Measurements from ENCODE around the gene KLK2. TPM values are rescaled to one million over a fixed set of nuclear protein-coding genes. Genes with fewer than 3 reads are reported as not detected.

The KLK2 gene
- total RNA-seq, 1 donor from 2014 or later = not detected

GRCh38 chr19:50850738-50851137 is 22.5 kb upstream of the KLK2 start:
- DNase-seq = no peak

GRCh38 chr19:50851620-50852019 is 21.6 kb upstream of the KLK2 start:
- no peak for DNase-seq

GRCh38 chr19:50854636-50855410 is 18.4 kb upstream of the KLK2 start, which contains the start of gene KLK3:
Gene KLK3 (plus strand): TSS chr19:50854915. CDS start chr19:50854956, 41 bp downstream.
- DNase-seq = no peak

GRCh38 chr19:50857366-50857765 is 15.9 kb upstream of the KLK2 start:
- no peak for DNase-seq

GRCh38 chr19:50858886-50859285 is 14.4 kb upstream of the KLK2 start:
- no peak for DNase-seq

DNA sequence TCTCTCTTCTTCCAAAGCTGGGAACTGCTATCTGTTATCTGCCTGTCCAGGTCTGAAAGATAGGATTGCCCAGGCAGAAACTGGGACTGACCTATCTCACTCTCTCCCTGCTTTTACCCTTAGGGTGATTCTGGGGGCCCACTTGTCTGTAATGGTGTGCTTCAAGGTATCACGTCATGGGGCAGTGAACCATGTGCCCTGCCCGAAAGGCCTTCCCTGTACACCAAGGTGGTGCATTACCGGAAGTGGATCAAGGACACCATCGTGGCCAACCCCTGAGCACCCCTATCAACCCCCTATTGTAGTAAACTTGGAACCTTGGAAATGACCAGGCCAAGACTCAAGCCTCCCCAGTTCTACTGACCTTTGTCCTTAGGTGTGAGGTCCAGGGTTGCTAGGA is 13.4 kb upstream of the KLK2 start:
- DNase-seq = no peak

DNA sequence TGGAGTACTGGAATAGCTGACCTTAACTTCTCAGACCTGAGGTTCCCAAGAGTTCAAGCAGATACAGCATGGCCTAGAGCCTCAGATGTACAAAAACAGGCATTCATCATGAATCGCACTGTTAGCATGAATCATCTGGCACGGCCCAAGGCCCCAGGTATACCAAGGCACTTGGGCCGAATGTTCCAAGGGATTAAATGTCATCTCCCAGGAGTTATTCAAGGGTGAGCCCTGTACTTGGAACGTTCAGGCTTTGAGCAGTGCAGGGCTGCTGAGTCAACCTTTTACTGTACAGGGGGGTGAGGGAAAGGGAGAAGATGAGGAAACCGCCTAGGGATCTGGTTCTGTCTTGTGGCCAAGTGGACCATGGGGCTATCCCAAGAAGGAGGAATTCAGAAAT is 12.2 kb upstream of the KLK2 start:
- DNase-seq = no peak

DNA sequence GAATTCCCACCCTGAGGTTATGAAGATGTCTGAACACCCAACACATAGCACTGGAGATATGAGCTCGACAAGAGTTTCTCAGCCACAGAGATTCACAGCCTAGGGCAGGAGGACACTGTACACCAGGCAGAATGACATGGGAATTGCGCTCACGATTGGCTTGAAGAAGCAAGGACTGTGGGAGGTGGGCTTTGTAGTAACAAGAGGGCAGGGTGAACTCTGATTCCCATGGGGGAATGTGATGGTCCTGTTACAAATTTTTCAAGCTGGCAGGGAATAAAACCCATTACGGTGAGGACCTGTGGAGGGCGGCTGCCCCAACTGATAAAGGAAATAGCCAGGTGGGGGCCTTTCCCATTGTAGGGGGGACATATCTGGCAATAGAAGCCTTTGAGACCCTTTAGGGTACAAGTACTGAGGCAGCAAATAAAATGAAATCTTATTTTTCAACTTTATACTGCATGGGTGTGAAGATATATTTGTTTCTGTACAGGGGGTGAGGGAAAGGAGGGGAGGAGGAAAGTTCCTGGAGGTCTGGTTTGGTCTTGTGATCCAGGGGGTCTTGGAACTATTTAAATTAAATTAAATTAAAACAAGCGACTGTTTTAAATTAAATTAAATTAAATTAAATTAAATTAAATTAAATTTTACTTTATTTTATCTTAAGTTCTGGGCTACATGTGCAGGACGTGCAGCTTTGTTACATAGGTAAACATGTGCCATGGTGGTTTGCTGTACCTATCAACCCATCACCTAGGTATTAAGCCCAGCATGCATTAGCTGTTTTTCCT is 11.5 kb upstream of the KLK2 start:
- DNase-seq = no peak

DNA sequence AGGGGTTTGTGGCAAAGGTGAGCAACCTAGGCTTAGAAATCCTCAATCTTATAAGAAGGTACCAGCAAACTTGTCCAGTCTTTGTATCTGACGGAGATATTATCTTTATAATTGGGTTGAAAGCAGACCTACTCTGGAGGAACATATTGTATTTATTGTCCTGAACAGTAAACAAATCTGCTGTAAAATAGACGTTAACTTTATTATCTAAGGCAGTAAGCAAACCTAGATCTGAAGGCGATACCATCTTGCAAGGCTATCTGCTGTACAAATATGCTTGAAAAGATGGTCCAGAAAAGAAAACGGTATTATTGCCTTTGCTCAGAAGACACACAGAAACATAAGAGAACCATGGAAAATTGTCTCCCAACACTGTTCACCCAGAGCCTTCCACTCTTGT is 3.8 kb upstream of the KLK2 start:
- no peak for DNase-seq

DNA sequence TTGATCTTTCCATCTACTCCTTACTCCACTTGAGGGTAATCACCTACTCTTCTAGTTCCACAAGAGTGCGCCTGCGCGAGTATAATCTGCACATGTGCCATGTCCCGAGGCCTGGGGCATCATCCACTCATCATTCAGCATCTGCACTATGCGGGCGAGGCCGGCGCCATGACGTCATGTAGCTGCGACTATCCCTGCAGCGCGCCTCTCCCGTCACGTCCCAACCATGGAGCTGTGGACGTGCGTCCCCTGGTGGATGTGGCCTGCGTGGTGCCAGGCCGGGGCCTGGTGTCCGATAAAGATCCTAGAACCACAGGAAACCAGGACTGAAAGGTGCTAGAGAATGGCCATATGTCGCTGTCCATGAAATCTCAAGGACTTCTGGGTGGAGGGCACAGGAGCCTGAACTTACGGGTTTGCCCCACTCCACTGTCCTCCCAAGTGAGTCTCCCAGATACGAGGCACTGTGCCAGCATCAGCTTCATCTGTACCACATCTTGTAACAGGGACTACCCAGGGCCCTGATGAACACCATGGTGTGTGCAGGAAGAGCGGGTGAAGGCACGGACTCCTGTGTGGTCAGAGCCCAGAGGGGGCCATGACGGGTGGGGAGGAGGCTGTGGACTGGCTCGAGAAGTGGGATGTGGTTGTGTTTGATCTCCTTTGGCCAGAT is 2.7 kb upstream of the KLK2 start:
- DNase-seq = no peak

- DNase-seq = no peak
Observed at GRCh38 chr19:50874211-50874610, 972 bp downstream of the KLK2 start.

GRCh38 chr19:50875795-50876422 is 2.7 kb downstream of the KLK2 start:
- no peak for DNase-seq

- no peak for DNase-seq
Observed at GRCh38 chr19:50876456-50876855, 3.2 kb downstream of the KLK2 start.

DNA sequence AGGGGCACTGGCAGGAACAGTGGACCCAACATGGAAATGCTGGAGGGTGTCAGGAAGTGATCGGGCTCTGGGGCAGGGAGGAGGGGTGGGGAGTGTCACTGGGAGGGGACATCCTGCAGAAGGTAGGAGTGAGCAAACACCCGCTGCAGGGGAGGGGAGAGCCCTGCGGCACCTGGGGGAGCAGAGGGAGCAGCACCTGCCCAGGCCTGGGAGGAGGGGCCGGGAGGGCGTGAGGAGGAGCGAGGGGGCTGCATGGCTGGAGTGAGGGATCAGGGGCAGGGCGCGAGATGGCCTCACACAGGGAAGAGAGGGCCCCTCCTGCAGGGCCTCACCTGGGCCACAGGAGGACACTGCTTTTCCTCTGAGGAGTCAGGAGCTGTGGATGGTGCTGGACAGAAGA is 4.1 kb downstream of the KLK2 start:
- DNase-seq = no peak

- DNase-seq = no peak
Observed at GRCh38 chr19:50878851-50879250, 5.6 kb downstream of the KLK2 start.

DNA sequence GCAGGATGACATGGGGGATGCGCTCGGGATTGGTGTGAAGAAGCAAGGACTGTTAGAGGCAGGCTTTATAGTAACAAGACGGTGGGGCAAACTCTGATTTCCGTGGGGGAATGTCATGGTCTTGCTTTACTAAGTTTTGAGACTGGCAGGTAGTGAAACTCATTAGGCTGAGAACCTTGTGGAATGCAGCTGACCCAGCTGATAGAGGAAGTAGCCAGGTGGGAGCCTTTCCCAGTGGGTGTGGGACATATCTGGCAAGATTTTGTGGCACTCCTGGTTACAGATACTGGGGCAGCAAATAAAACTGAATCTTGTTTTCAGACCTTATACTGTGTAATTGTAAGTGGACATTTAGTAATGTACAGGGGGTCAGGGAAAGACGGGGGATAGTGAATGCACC is 7.0 kb downstream of the KLK2 start:
- DNase-seq = no peak

- no peak for DNase-seq
Observed at GRCh38 chr19:50882188-50882587, 8.9 kb downstream of the KLK2 start.

- DNase-seq = no peak
Observed at GRCh38 chr19:50889638-50890037, 16.4 kb downstream of the KLK2 start.

GRCh38 chr19:50890422-50891252 is 17.4 kb downstream of the KLK2 start:
- no peak for DNase-seq

- DNase-seq = no peak
Observed at GRCh38 chr19:50891253-50891625, 18.0 kb downstream of the KLK2 start.

- no peak for DNase-seq
Observed at GRCh38 chr19:50893047-50893736, 20.0 kb downstream of the KLK2 start.
